HEK293T (cell line): ENCODE results near the gene CDH12.

Source experiments
- ARNT ChIP-seq: fragments of 450-650 bp; IDR thresholded peaks from 2 replicates; pipeline ENCODE4 v1.6.1; 2017; ENCODE audit warnings: mild to moderate bottlenecking
- CTBP1 ChIP-seq: fragments of 450-650 bp; IDR thresholded peaks from 2 replicates; pipeline ENCODE4 v1.6.1; 2016; ENCODE audit warnings: borderline replicate concordance
- ELF4 ChIP-seq: fragments of 450-650 bp; IDR thresholded peaks from 2 replicates; pipeline ENCODE4 v1.6.1; 2017; ENCODE audit warnings: antibody characterized with exemption
- FOXA1 ChIP-seq: fragments of 450-650 bp; IDR thresholded peaks from 2 replicates; pipeline ENCODE4 v1.6.1; 2016; ENCODE audit warnings: mild to moderate bottlenecking
- FOXM1 ChIP-seq: fragments of 450-650 bp; IDR thresholded peaks from 2 replicates; pipeline ENCODE4 v1.6.1; 2017; ENCODE audit warnings: mild to moderate bottlenecking, borderline replicate concordance
- HDGF ChIP-seq: fragments of 450-650 bp; IDR thresholded peaks from 2 replicates; pipeline ENCODE4 v1.6.1; 2017; ENCODE audit warnings: antibody characterized with exemption, borderline replicate concordance
- NFRKB ChIP-seq: fragments of 450-650 bp; IDR thresholded peaks from 2 replicates; pipeline ENCODE4 v1.6.1; 2016; ENCODE audit warnings: mild to moderate bottlenecking, moderate library complexity
- SP1 ChIP-seq: fragments of 450-650 bp; IDR thresholded peaks from 2 replicates; pipeline ENCODE4 v1.6.1; 2017
- ZNF384 ChIP-seq: fragments of 450-650 bp; IDR thresholded peaks from 2 replicates; pipeline ENCODE4 v1.6.1; 2016

- TF ChIP-seq HDGF (no peak), NFRKB (no peak), FOXM1 (no peak), SP1 (no peak), ELF4 (no peak), ARNT (no peak), FOXA1 (no peak), ZNF384 (no peak), CTBP1 (no peak)
Observed at GRCh38 chr5:22852807-22853660, at the start of gene CDH12.
